WTC11 (cell line): ENCODE data around the gene HDAC3.

Experiments used
- CREM ChIP-seq: sonication (generic); formaldehyde crosslinking; IDR thresholded peaks from 2 replicates; pipeline ENCODE4 v1.8.1; 2022; ENCODE audit warnings: mild to moderate bottlenecking, missing genetic modification reagents, moderate library complexity
- JUN ChIP-seq: sonication (generic); formaldehyde crosslinking; IDR thresholded peaks from 2 replicates; pipeline ENCODE4 v1.8.0; 2023; ENCODE audit warnings: mild to moderate bottlenecking, missing genetic modification reagents
- NFYB ChIP-seq: sonication (generic); formaldehyde crosslinking; conservative IDR thresholded peaks from 2 replicates; pipeline ENCODE4 v1.8.0; 2022; ENCODE audit warnings: low read depth, missing genetic modification reagents
- ZNF138 ChIP-seq: sonication (generic); formaldehyde crosslinking; conservative IDR thresholded peaks from 2 replicates; pipeline ENCODE4 v1.8.1; 2022; ENCODE audit warnings: mild to moderate bottlenecking, moderate library complexity, missing genetic modification reagents
- ZNF396 ChIP-seq: fragments of 250-450 bp; sonication (Bioruptor Pico); IDR thresholded peaks from 2 replicates; pipeline ENCODE4 v1.8.0; 2021; ENCODE audit warnings: mild to moderate bottlenecking, moderate library complexity, borderline replicate concordance
- TF ChIP-seq, protein P1 (sequence below): fragments of 200-600 bp; IDR thresholded peaks from 2 replicates; pipeline ENCODE4 v1.8.0; 2022; ENCODE audit warnings: antibody characterized with exemption
- TF ChIP-seq, protein P2 (sequence below): sonication (generic); formaldehyde crosslinking; conservative IDR thresholded peaks from 2 replicates; pipeline ENCODE4 v1.8.1; 2022; ENCODE audit warnings: mild to moderate bottlenecking, missing genetic modification reagents
- TF ChIP-seq, protein P3 (sequence below): sonication (generic); formaldehyde crosslinking; IDR thresholded peaks from 2 replicates; pipeline ENCODE4 v1.8.1; 2023; ENCODE audit warnings: mild to moderate bottlenecking, missing genetic modification reagents, moderate library complexity
- TF ChIP-seq, protein P4 (sequence below): sonication (generic); formaldehyde crosslinking; IDR thresholded peaks from 2 replicates; pipeline ENCODE4 v1.8.1; 2022; ENCODE audit warnings: mild to moderate bottlenecking, moderate library complexity, missing genetic modification reagents
- TF ChIP-seq, protein P5 (sequence below): sonication (generic); formaldehyde crosslinking; IDR thresholded peaks from 2 replicates; pipeline ENCODE4 v1.8.1; 2022; ENCODE audit warnings: low read depth, missing genetic modification reagents, borderline replicate concordance
- TF ChIP-seq, protein P6 (sequence below): sonication (generic); formaldehyde crosslinking; IDR thresholded peaks from 2 replicates; pipeline ENCODE4 v1.8.1; 2022; ENCODE audit warnings: low read depth, mild to moderate bottlenecking, moderate library complexity, missing genetic modification reagents, borderline replicate concordance
- TF ChIP-seq, protein P7 (sequence below): sonication (generic); formaldehyde crosslinking; IDR thresholded peaks from 2 replicates; pipeline ENCODE4 v1.8.0; 2022; ENCODE audit warnings: mild to moderate bottlenecking, missing genetic modification reagents
- TF ChIP-seq, protein P8 (sequence below): sonication (generic); formaldehyde crosslinking; IDR thresholded peaks from 2 replicates; pipeline ENCODE4 v1.8.1; 2023; ENCODE audit warnings: mild to moderate bottlenecking, missing genetic modification reagents, borderline replicate concordance
- TF ChIP-seq, protein P9 (sequence below): sonication (generic); formaldehyde crosslinking; IDR thresholded peaks from 2 replicates; pipeline ENCODE4 v1.8.1; 2023; ENCODE audit warnings: mild to moderate bottlenecking, missing genetic modification reagents

DNA sequence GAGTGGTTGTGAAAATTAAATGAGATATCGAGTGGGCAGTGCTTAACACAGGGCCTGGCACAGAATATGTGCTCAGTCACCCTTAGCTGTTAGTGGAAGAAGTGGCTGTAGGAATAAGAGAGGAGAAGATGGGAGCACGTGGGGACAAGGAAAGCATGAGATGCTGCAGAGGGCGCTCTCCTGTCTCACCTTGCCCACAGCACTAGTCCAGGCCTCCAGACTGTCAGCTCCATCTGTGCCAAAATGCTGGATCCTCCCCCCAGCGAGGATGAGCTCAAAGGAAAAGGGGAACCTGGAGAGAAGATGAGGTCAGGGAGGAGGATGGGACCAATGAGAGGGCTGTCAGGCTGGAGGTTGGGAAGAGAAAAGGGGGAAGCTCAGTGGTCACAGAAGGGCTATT is 32.9 kb upstream of the HDAC3 start:
- no peak for TF ChIP-seq JUN (CRISPR knock-in tag)
- TF ChIP-seq NFYB (CRISPR knock-in tag): no peak
- TF ChIP-seq, protein P1, sequence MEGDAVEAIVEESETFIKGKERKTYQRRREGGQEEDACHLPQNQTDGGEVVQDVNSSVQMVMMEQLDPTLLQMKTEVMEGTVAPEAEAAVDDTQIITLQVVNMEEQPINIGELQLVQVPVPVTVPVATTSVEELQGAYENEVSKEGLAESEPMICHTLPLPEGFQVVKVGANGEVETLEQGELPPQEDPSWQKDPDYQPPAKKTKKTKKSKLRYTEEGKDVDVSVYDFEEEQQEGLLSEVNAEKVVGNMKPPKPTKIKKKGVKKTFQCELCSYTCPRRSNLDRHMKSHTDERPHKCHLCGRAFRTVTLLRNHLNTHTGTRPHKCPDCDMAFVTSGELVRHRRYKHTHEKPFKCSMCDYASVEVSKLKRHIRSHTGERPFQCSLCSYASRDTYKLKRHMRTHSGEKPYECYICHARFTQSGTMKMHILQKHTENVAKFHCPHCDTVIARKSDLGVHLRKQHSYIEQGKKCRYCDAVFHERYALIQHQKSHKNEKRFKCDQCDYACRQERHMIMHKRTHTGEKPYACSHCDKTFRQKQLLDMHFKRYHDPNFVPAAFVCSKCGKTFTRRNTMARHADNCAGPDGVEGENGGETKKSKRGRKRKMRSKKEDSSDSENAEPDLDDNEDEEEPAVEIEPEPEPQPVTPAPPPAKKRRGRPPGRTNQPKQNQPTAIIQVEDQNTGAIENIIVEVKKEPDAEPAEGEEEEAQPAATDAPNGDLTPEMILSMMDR: peak; percentile 33; the same call in 1 of the 2 replicates
- TF ChIP-seq, protein P2, sequence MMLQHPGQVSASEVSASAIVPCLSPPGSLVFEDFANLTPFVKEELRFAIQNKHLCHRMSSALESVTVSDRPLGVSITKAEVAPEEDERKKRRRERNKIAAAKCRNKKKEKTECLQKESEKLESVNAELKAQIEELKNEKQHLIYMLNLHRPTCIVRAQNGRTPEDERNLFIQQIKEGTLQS (CRISPR knock-in tag): no peak
- TF ChIP-seq, protein P3, sequence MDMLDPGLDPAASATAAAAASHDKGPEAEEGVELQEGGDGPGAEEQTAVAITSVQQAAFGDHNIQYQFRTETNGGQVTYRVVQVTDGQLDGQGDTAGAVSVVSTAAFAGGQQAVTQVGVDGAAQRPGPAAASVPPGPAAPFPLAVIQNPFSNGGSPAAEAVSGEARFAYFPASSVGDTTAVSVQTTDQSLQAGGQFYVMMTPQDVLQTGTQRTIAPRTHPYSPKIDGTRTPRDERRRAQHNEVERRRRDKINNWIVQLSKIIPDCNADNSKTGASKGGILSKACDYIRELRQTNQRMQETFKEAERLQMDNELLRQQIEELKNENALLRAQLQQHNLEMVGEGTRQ (CRISPR knock-in tag): no peak
- TF ChIP-seq, protein P4, sequence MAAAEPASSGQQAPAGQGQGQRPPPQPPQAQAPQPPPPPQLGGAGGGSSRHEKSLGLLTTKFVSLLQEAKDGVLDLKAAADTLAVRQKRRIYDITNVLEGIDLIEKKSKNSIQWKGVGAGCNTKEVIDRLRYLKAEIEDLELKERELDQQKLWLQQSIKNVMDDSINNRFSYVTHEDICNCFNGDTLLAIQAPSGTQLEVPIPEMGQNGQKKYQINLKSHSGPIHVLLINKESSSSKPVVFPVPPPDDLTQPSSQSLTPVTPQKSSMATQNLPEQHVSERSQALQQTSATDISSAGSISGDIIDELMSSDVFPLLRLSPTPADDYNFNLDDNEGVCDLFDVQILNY (CRISPR knock-in tag): no peak
- TF ChIP-seq, protein P5, sequence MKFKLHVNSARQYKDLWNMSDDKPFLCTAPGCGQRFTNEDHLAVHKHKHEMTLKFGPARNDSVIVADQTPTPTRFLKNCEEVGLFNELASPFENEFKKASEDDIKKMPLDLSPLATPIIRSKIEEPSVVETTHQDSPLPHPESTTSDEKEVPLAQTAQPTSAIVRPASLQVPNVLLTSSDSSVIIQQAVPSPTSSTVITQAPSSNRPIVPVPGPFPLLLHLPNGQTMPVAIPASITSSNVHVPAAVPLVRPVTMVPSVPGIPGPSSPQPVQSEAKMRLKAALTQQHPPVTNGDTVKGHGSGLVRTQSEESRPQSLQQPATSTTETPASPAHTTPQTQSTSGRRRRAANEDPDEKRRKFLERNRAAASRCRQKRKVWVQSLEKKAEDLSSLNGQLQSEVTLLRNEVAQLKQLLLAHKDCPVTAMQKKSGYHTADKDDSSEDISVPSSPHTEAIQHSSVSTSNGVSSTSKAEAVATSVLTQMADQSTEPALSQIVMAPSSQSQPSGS (CRISPR knock-in tag): no peak
- TF ChIP-seq, protein P6, sequence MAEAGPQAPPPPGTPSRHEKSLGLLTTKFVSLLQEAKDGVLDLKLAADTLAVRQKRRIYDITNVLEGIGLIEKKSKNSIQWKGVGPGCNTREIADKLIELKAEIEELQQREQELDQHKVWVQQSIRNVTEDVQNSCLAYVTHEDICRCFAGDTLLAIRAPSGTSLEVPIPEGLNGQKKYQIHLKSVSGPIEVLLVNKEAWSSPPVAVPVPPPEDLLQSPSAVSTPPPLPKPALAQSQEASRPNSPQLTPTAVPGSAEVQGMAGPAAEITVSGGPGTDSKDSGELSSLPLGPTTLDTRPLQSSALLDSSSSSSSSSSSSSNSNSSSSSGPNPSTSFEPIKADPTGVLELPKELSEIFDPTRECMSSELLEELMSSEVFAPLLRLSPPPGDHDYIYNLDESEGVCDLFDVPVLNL (CRISPR knock-in tag): no peak
- TF ChIP-seq, protein P7, sequence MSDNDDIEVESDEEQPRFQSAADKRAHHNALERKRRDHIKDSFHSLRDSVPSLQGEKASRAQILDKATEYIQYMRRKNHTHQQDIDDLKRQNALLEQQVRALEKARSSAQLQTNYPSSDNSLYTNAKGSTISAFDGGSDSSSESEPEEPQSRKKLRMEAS (CRISPR knock-in tag): 0 out of 2 replicates have a peak, but pooled peaks have one; percentile 26
- TF ChIP-seq ZNF138: no peak
- no peak for TF ChIP-seq ZNF396 (CRISPR knock-in tag)
- TF ChIP-seq, protein P8, sequence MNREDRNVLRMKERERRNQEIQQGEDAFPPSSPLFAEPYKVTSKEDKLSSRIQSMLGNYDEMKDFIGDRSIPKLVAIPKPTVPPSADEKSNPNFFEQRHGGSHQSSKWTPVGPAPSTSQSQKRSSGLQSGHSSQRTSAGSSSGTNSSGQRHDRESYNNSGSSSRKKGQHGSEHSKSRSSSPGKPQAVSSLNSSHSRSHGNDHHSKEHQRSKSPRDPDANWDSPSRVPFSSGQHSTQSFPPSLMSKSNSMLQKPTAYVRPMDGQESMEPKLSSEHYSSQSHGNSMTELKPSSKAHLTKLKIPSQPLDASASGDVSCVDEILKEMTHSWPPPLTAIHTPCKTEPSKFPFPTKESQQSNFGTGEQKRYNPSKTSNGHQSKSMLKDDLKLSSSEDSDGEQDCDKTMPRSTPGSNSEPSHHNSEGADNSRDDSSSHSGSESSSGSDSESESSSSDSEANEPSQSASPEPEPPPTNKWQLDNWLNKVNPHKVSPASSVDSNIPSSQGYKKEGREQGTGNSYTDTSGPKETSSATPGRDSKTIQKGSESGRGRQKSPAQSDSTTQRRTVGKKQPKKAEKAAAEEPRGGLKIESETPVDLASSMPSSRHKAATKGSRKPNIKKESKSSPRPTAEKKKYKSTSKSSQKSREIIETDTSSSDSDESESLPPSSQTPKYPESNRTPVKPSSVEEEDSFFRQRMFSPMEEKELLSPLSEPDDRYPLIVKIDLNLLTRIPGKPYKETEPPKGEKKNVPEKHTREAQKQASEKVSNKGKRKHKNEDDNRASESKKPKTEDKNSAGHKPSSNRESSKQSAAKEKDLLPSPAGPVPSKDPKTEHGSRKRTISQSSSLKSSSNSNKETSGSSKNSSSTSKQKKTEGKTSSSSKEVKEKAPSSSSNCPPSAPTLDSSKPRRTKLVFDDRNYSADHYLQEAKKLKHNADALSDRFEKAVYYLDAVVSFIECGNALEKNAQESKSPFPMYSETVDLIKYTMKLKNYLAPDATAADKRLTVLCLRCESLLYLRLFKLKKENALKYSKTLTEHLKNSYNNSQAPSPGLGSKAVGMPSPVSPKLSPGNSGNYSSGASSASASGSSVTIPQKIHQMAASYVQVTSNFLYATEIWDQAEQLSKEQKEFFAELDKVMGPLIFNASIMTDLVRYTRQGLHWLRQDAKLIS (CRISPR knock-in tag): no peak
- TF ChIP-seq CREM (CRISPR knock-in tag): no peak
- TF ChIP-seq, protein P9, sequence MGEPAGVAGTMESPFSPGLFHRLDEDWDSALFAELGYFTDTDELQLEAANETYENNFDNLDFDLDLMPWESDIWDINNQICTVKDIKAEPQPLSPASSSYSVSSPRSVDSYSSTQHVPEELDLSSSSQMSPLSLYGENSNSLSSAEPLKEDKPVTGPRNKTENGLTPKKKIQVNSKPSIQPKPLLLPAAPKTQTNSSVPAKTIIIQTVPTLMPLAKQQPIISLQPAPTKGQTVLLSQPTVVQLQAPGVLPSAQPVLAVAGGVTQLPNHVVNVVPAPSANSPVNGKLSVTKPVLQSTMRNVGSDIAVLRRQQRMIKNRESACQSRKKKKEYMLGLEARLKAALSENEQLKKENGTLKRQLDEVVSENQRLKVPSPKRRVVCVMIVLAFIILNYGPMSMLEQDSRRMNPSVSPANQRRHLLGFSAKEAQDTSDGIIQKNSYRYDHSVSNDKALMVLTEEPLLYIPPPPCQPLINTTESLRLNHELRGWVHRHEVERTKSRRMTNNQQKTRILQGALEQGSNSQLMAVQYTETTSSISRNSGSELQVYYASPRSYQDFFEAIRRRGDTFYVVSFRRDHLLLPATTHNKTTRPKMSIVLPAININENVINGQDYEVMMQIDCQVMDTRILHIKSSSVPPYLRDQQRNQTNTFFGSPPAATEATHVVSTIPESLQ (CRISPR knock-in tag): no peak
